Activated T-helper 17 cell treated with anti-CD3 and anti-CD28 coated beads, Interleukin-2, amount 50 U/mL, for 72 hours (primary cell): ENCODE measurements around the gene CD7. TPM values are rescaled to one million over a fixed set of nuclear protein-coding genes. Genes with fewer than 3 reads are reported as not detected.
"Not testable (repeated sequence)": the region's sequence is repeated elsewhere in the genome, so short reads cannot be mapped to it uniquely, and the experiment has no call there.

Source experiments
- ATAC-seq: fragments of 150-1000 bp; cut with Tn5 transposase; replicated peaks from 2 replicates; pipeline ENCODE4 v1.10.0; 2021; ENCODE audit warnings: mild to moderate bottlenecking, moderate library complexity
- H3K27ac Mint-ChIP-seq: one replicate; pipeline ENCODE4 v1.8.0; 2022; ENCODE audit warnings: mixed read lengths
- H3K27me3 Mint-ChIP-seq: one replicate; pipeline ENCODE4 v1.8.0; 2022; ENCODE audit warnings: mixed read lengths
- H3K36me3 Mint-ChIP-seq: one replicate; pipeline ENCODE4 v1.8.0; 2022; ENCODE audit warnings: low read depth, mild to moderate bottlenecking, mixed read lengths
- H3K4me1 Mint-ChIP-seq: one replicate; pipeline ENCODE4 v1.8.0; 2022; ENCODE audit warnings: mixed read lengths
- H3K4me3 Mint-ChIP-seq: one replicate; pipeline ENCODE4 v1.8.0; 2022; ENCODE audit warnings: mild to moderate bottlenecking, mixed read lengths
- H3K9me3 Mint-ChIP-seq: one replicate; pipeline ENCODE4 v1.8.0; 2022; ENCODE audit warnings: mixed read lengths
- total RNA-seq, 2 donors: library from RNA; stranded (reverse); gene quantifications; one replicate each; pipeline ENCODE4 v1.2.3, GENCODE V29; 2022

CD7 gene
- total RNA-seq = 100 to 1,000 TPM; 193 to 378 TPM

- ATAC-seq = peak; percentile 70
- no peaks in the 10 kb centered on the region for H3K27me3 Mint-ChIP-seq
- no peak within 1 kb of the TSS for H3K27ac Mint-ChIP-seq
- H3K36me3 Mint-ChIP-seq = peaks cover 63% of the 10 kb centered on the region
- no peak within 1 kb of the TSS for H3K4me3 Mint-ChIP-seq
- no peaks in the 10 kb centered on the region for H3K9me3 Mint-ChIP-seq
- H3K4me1 Mint-ChIP-seq = peaks cover 6% of the 10 kb centered on the region
These were observed at the start of gene CD7 for GRCh38 chr17:82317394-82318168. CD7 (minus strand) TSS chr17:82317608; CDS start chr17:82317495, 113 bp downstream.

GRCh38 chr17:82366749-82367148 is 49.3 kb upstream of the CD7 start:
- H3K27me3 Mint-ChIP-seq = peaks cover 17% of the 10 kb centered on the region
- no peaks in the 10 kb centered on the region for H3K36me3 Mint-ChIP-seq
- H3K9me3 Mint-ChIP-seq = no peaks in the 10 kb centered on the region
- H3K27ac Mint-ChIP-seq = no peak overlapping the region
- no peak for ATAC-seq
- no peak overlapping the region for H3K4me3 Mint-ChIP-seq
- no peaks in the 10 kb centered on the region for H3K4me1 Mint-ChIP-seq

- no peak for ATAC-seq
- Mint-ChIP-seq H3K27ac (no peak overlapping the region), H3K27me3 (peaks cover 14% of the 10 kb centered on the region), H3K4me1 (no peaks in the 10 kb centered on the region), H3K9me3 (no peaks in the 10 kb centered on the region), H3K4me3 (no peak overlapping the region), H3K36me3 (no peaks in the 10 kb centered on the region)
These were observed 48.3 kb upstream of the CD7 start for GRCh38 chr17:82365606-82366295.

GRCh38 chr17:82361885-82362633 is 44.7 kb upstream of the CD7 start:
- H3K36me3 Mint-ChIP-seq = no peaks in the 10 kb centered on the region
- no peaks in the 10 kb centered on the region for H3K9me3 Mint-ChIP-seq
- peak overlapping the region; percentile 13 for H3K27ac Mint-ChIP-seq
- no peaks in the 10 kb centered on the region for H3K4me1 Mint-ChIP-seq
- peaks cover 7% of the 10 kb centered on the region for H3K27me3 Mint-ChIP-seq
- no peak for ATAC-seq
- H3K4me3 Mint-ChIP-seq = no peak overlapping the region

GRCh38 chr17:82359451-82360074 is 42.2 kb upstream of the CD7 start:
- not testable (repeated sequence) for H3K27ac Mint-ChIP-seq, H3K4me1 Mint-ChIP-seq, H3K9me3 Mint-ChIP-seq, H3K36me3 Mint-ChIP-seq, ATAC-seq, H3K27me3 Mint-ChIP-seq, H3K4me3 Mint-ChIP-seq

GRCh38 chr17:82358465-82359350 is 41.3 kb upstream of the CD7 start, which contains the start of gene TEX19:
TEX19 (plus strand) TSS chr17:82359247; CDS start chr17:82362151, 2,904 bp downstream.
- Mint-ChIP-seq H3K36me3 (no peaks in the 10 kb centered on the region), H3K4me1 (no peaks in the 10 kb centered on the region), H3K27ac (no peak within 1 kb of the TSS), H3K4me3 (peak within 1 kb of the TSS; percentile 1), H3K9me3 (no peaks in the 10 kb centered on the region), H3K27me3 (peaks cover 7% of the 10 kb centered on the region)
- ATAC-seq = peak; percentile 47

- Mint-ChIP-seq H3K4me3 (no peak overlapping the region), H3K36me3 (no peaks in the 10 kb centered on the region), H3K27ac (no peak overlapping the region), H3K4me1 (no peaks in the 10 kb centered on the region), H3K27me3 (peaks cover 7% of the 10 kb centered on the region), H3K9me3 (no peaks in the 10 kb centered on the region)
- ATAC-seq = no peak
These were observed 40.0 kb upstream of the CD7 start for GRCh38 chr17:82357394-82357793.

- no peak for ATAC-seq
- H3K36me3 Mint-ChIP-seq = no peaks in the 10 kb centered on the region
- no peak overlapping the region for H3K4me3 Mint-ChIP-seq
- peaks cover 7% of the 10 kb centered on the region for H3K27me3 Mint-ChIP-seq
- no peak overlapping the region for H3K27ac Mint-ChIP-seq
- no peaks in the 10 kb centered on the region for H3K4me1 Mint-ChIP-seq
- no peaks in the 10 kb centered on the region for H3K9me3 Mint-ChIP-seq
These were observed 39.5 kb upstream of the CD7 start for GRCh38 chr17:82356845-82357355.

GRCh38 chr17:82355770-82356427 is 38.5 kb upstream of the CD7 start:
- H3K4me3 Mint-ChIP-seq = no peak overlapping the region
- peaks cover 7% of the 10 kb centered on the region for H3K27me3 Mint-ChIP-seq
- no peak for ATAC-seq
- H3K9me3 Mint-ChIP-seq = no peaks in the 10 kb centered on the region
- H3K36me3 Mint-ChIP-seq = no peaks in the 10 kb centered on the region
- H3K4me1 Mint-ChIP-seq = no peaks in the 10 kb centered on the region
- H3K27ac Mint-ChIP-seq = no peak overlapping the region

GRCh38 chr17:82354804-82355308 is 37.4 kb upstream of the CD7 start:
- no peak for ATAC-seq
- no peak overlapping the region for H3K4me3 Mint-ChIP-seq
- no peaks in the 10 kb centered on the region for H3K36me3 Mint-ChIP-seq
- H3K4me1 Mint-ChIP-seq = no peaks in the 10 kb centered on the region
- no peak overlapping the region for H3K27ac Mint-ChIP-seq
- peaks cover 7% of the 10 kb centered on the region for H3K27me3 Mint-ChIP-seq
- no peaks in the 10 kb centered on the region for H3K9me3 Mint-ChIP-seq

GRCh38 chr17:82353484-82353883 is 36.1 kb upstream of the CD7 start:
- H3K27me3 Mint-ChIP-seq = peaks cover 11% of the 10 kb centered on the region
- no peak overlapping the region for H3K27ac Mint-ChIP-seq
- H3K36me3 Mint-ChIP-seq = no peaks in the 10 kb centered on the region
- no peak overlapping the region for H3K4me3 Mint-ChIP-seq
- H3K9me3 Mint-ChIP-seq = no peaks in the 10 kb centered on the region
- ATAC-seq = no peak
- H3K4me1 Mint-ChIP-seq = no peaks in the 10 kb centered on the region

- no peaks in the 10 kb centered on the region for H3K9me3 Mint-ChIP-seq
- no peaks in the 10 kb centered on the region for H3K4me1 Mint-ChIP-seq
- H3K36me3 Mint-ChIP-seq = no peaks in the 10 kb centered on the region
- H3K27ac Mint-ChIP-seq = no peak overlapping the region
- H3K27me3 Mint-ChIP-seq = peaks cover 11% of the 10 kb centered on the region
- ATAC-seq = peak; percentile 88
- H3K4me3 Mint-ChIP-seq = no peak overlapping the region
These were observed 34.5 kb upstream of the CD7 start for GRCh38 chr17:82351713-82352488.
